Measurements from ENCODE around the gene CRYBA1. TPM values are rescaled to one million over a fixed set of nuclear protein-coding genes. Genes with fewer than 3 reads are reported as not detected.

Gene CRYBA1
- total and polyA plus RNA-seq, 2 of the 8 experiments (the other 6 are each of a cell fraction or from before 2014, with no cell fraction given) = not detected

- TF ChIP-seq CHD7 (IDR thresholded peaks at IDR 0.05; ENCODE audit: insufficient replicate concordance, low read length) (no peak), GTF2F1 (IDR thresholded peaks at IDR 0.05; ENCODE audit: borderline replicate concordance, low read depth, low read length) (no peak), SIX5 (IDR thresholded peaks at IDR 0.05; ENCODE audit: low read depth, low read length) (no peak), CBX5 (IDR thresholded peaks at IDR 0.05; ENCODE audit: low read depth, low read length) (no peak), ATF2 (IDR thresholded peaks at IDR 0.05; ENCODE audit: low read length) (no peak), CHD2 (IDR thresholded peaks at IDR 0.05; ENCODE audit: low read length) (no peak), TBP (IDR thresholded peaks at IDR 0.05; ENCODE audit: low read depth, low read length) (no peak), BRCA1 (IDR thresholded peaks at IDR 0.05; ENCODE audit: low read depth, low read length) (no peak), EZH2 (IDR thresholded peaks at IDR 0.05; ENCODE audit: low read depth, low read length, severe bottlenecking) (no peak), JUN (IDR thresholded peaks at IDR 0.05; ENCODE audit: low read depth, low read length) (no peak), CHD1 (IDR thresholded peaks at IDR 0.05; ENCODE audit: low read depth, low read length) (no peak)
Measured at GRCh38 chr17:29215717-29216116, 30.9 kb upstream of the CRYBA1 start (continued).
